A549 (cell line): Measurements from ENCODE around the gene SLC23A2. TPM values are rescaled to one million over a fixed set of nuclear protein-coding genes. Genes with fewer than 3 reads are reported as not detected.

Experiments used
- ATAC-seq, 2 experiments: fragments of 200-7000 bp in 1 of 2; fragments of >200 bp in 1 of 2; cut with Nextera tagmentation in 1 of 2; cut with Tn5 transposase in 1 of 2; 3 replicates each; pipeline versions ENCODE4 v1.8.0 to v1.9.1; 2018 to 2020; ENCODE audit warnings: mild to moderate bottlenecking in 1 of 2, moderate library complexity in 1 of 2
- CTCF ChIA-PET: fragments of 300-600 bp; sonication (Branson Sonifier 250); formaldehyde crosslinking; extraction: SDS; loops from one replicate; lab custom pipeline; 2021; ENCODE audit warnings: antibody characterized with exemption, inconsistent platforms; lab: Yijun Ruan, JAX
- POLR2A ChIA-PET: fragments of 350-600 bp; formaldehyde crosslinking; extraction: SDS; loops from one replicate; lab custom pipeline; 2021; ENCODE audit warnings: antibody characterized with exemption, inconsistent platforms; lab: Yijun Ruan, JAX
- DNase-seq, 2 experiments: peaks; one replicate each; pipeline versions ENCODE4 v3.0.0 to v3.0.0-alpha.2; 2011 to 2016; ENCODE audit warnings: low read depth in 1 of 2, low spot score in 1 of 2
- FAIRE-seq: peaks from 2 replicates; lab custom pipeline; 2011; peaks lifted over from hg19 to GRCh38; lab: Jason Lieb, UNC
- H3K27ac ChIP-seq, 2 experiments: fragments of >200 bp; sonication (Bioruptor Twin); formaldehyde crosslinking; 3 replicates each; pipeline ENCODE4 v1.5.1; 2016 to 2017
- H3K4me1 ChIP-seq: fragments of >200 bp; sonication (Bioruptor Twin); formaldehyde crosslinking; 3 replicates; pipeline ENCODE4 v1.6.1; 2016
- H3K4me2 ChIP-seq: fragments of >200 bp; sonication (Bioruptor Twin); formaldehyde crosslinking; 3 replicates; pipeline ENCODE4 v1.6.1; 2016
- H3K4me3 ChIP-seq: fragments of >200 bp; sonication (Bioruptor Twin); formaldehyde crosslinking; 3 replicates; pipeline ENCODE4 v1.5.1; 2016
- H3K9me3 ChIP-seq: fragments of >200 bp; sonication (Bioruptor Twin); formaldehyde crosslinking; 3 replicates; pipeline ENCODE4 v1.6.1; 2016
- CBX2 ChIP-seq: fragments of 200-600 bp; sonication (generic); IDR thresholded peaks from 2 replicates; pipeline ENCODE4 v1.6.1; 2016; ENCODE audit warnings: low read depth, mild to moderate bottlenecking, borderline replicate concordance
- CHD2 ChIP-seq: fragments of 150-350 bp; IDR thresholded peaks from 2 replicates; pipeline ENCODE4 v1.6.1; 2014; ENCODE audit warnings: low read length; ENCODE audit not compliant: partially characterized antibody
- CHD4 ChIP-seq: fragments of 200-600 bp; sonication (generic); IDR thresholded peaks from 2 replicates; pipeline ENCODE4 v1.6.1; 2016; ENCODE audit warnings: antibody characterized with exemption, mild to moderate bottlenecking, borderline replicate concordance
- FOSL2 ChIP-seq, 2 experiments: fragments of 450-650 bp in 1 of 2; fragments of >200 bp in 1 of 2; sonication (Bioruptor Twin) in 1 of 2; formaldehyde crosslinking; IDR thresholded peaks; 2 replicates each; pipeline versions ENCODE4 v1.5.0 to v1.6.1; 2016 to 2020; ENCODE audit warnings: mild to moderate bottlenecking in 1 of 2, moderate library complexity in 1 of 2
- HDAC2 ChIP-seq: fragments of 200-600 bp; sonication (generic); IDR thresholded peaks from 2 replicates; pipeline ENCODE4 v1.6.1; 2016
- HOXB13 ChIP-seq: fragments of 250-450 bp; sonication (Bioruptor Pico); IDR thresholded peaks from 2 replicates; pipeline ENCODE4 v1.5.0; 2020; ENCODE audit warnings: low read depth, mild to moderate bottlenecking, moderate library complexity
- JUN ChIP-seq, 2 experiments: fragments of >200 bp; sonication (Bioruptor Twin); formaldehyde crosslinking; IDR thresholded peaks; 2 replicates in 1 of 2; 3 replicates in 1 of 2; pipeline ENCODE4 v1.6.1; 2016 to 2017
- JUNB ChIP-seq: fragments of >200 bp; sonication (Bioruptor Twin); formaldehyde crosslinking; IDR thresholded peaks from 2 replicates; pipeline ENCODE4 v1.6.1; 2016
- KDM1A ChIP-seq: fragments of 200-600 bp; sonication (generic); IDR thresholded peaks from 2 replicates; pipeline ENCODE4 v1.6.1; 2016; ENCODE audit warnings: low read depth, mild to moderate bottlenecking
- KDM5A ChIP-seq: fragments of 200-600 bp; sonication (generic); IDR thresholded peaks from 2 replicates; pipeline ENCODE4 v1.6.1; 2016; ENCODE audit warnings: antibody characterized with exemption, mild to moderate bottlenecking
- MAZ ChIP-seq: fragments of 150-350 bp; IDR thresholded peaks from 2 replicates; pipeline ENCODE4 v1.6.1; 2014; ENCODE audit warnings: antibody characterized with exemption, low read depth, low read length, borderline replicate concordance
- MYC ChIP-seq: IDR thresholded peaks from 2 replicates; pipeline ENCODE4 v1.6.1; 2012; ENCODE audit warnings: mild to moderate bottlenecking, inconsistent platforms, low read length, improper control_type of control experiment, borderline replicate concordance
- NPAS2 ChIP-seq: fragments of 250-450 bp; sonication (Bioruptor Pico); IDR thresholded peaks from 2 replicates; pipeline ENCODE4 v1.8.0; 2022; ENCODE audit warnings: mild to moderate bottlenecking, moderate library complexity, borderline replicate concordance
- POLR2A ChIP-seq: IDR thresholded peaks from 2 replicates; pipeline ENCODE4 v1.6.1; 2012; ENCODE audit warnings: mild to moderate bottlenecking, low read length
- RCOR1 ChIP-seq: fragments of 150-350 bp; IDR thresholded peaks from 2 replicates; pipeline ENCODE4 v1.6.1; 2014; ENCODE audit warnings: antibody characterized with exemption, low read length, low read depth
- RNF2 ChIP-seq: fragments of 200-600 bp; sonication (generic); IDR thresholded peaks from 2 replicates; pipeline ENCODE4 v1.6.1; 2016; ENCODE audit warnings: low read depth, mild to moderate bottlenecking, antibody characterized with exemption, moderate library complexity, borderline replicate concordance
- SMC3 ChIP-seq: fragments of >200 bp; sonication (Bioruptor Twin); formaldehyde crosslinking; IDR thresholded peaks from 3 replicates; pipeline ENCODE4 v1.6.1; 2018; ENCODE audit warnings: inconsistent platforms
- SREBF2 ChIP-seq: fragments of 450-650 bp; IDR thresholded peaks from 2 replicates; pipeline ENCODE4 v1.6.1; 2014; ENCODE audit warnings: mild to moderate bottlenecking, moderate library complexity
- TFCP2L1 ChIP-seq: fragments of 250-450 bp; sonication (Bioruptor Pico); IDR thresholded peaks from 2 replicates; pipeline ENCODE4 v1.5.0; 2021; ENCODE audit warnings: mild to moderate bottlenecking
- ZC3H11A ChIP-seq: fragments of 450-650 bp; IDR thresholded peaks from 2 replicates; pipeline ENCODE4 v1.6.1; 2014; ENCODE audit warnings: antibody characterized with exemption, mild to moderate bottlenecking
- ZFP36 ChIP-seq: fragments of 450-650 bp; IDR thresholded peaks from 2 replicates; pipeline ENCODE4 v1.6.1; 2014; ENCODE audit warnings: borderline replicate concordance; ENCODE audit not compliant: partially characterized antibody
- whole genome bisulfite sequencing: methylation state at CpG from one replicate; pipeline ENCODE4 v1.1.6; 2017; ENCODE audit errors: missing lambda C conversion rate; 5-methylcytosine and 5-hydroxymethylcytosine counted together
- polyA plus RNA-seq, 4 experiments: library from polyadenylated mRNA; depleted of rRNA in 3 of 4; stranded (reverse); fragments of >200 nt; fragmentation: RNase III in 1 of 4; extraction: RNeasy Plus Mini Kit Qiagen cat#74134 plus additional on column Dnase treatment in 1 of 4; gene quantifications; 2 replicates in 3 of 4; 3 replicates in 1 of 4; pipeline ENCODE4 v1.2.3, GENCODE V29; 2011 to 2017
- TF ChIP-seq, protein P1 (sequence below): fragments of >200 bp; sonication (Bioruptor Twin); formaldehyde crosslinking; IDR thresholded peaks from 3 replicates; pipeline ENCODE4 v1.5.1; 2016
- TF ChIP-seq, protein P2 (sequence below): fragments of >200 bp; sonication (Bioruptor Twin); formaldehyde crosslinking; IDR thresholded peaks from 2 replicates; pipeline ENCODE4 v1.6.1; 2016
- TF ChIP-seq, protein P3 (sequence below): IDR thresholded peaks from 2 replicates; pipeline ENCODE4 v1.6.1; 2012; ENCODE audit warnings: low read depth, borderline replicate concordance

The SLC23A2 gene
- polyA plus RNA-seq, 2 of the 4 experiments (the other 2 are of a cell fraction) = 13.1 to 47.8 TPM

DNA sequence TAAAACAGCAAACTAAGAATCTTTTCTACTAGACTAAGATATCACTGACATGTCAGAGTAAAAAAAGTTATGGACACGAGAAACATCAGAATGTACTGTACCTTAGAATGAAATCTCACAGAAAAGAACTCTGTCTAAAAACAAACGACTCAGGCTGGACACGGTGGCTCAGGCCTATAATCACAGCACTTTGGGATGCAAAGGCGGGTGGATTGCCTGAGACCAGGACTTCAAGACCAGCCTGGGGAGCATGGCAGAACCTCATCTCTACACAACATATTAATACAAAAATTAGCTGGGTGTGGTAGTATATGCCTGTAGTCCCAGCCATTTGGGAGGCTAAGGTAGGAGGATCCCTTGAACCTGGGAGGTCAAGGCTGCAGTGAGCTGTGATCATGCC is 157.0 kb downstream of the SLC23A2 start:
- 58% methylated on average over 4 of the region's 4 CpGs for WGBS
- TF ChIP-seq CHD2 (no peak), KDM1A (no peak), MYC (no peak), SREBF2 (no peak), TFCP2L1 (CRISPR knock-in tag) (no peak), POLR2A (no peak), FOSL2 (IDR thresholded peaks at IDR 0.05) (no peak), FOSL2 (CRISPR knock-in tag; IDR thresholded peaks at IDR 0.05) (no peak), RNF2 (no peak), SMC3 (no peak), HDAC2 (no peak), CBX2 (no peak), ZFP36 (no peak), KDM5A (no peak), MAZ (no peak), JUN (IDR thresholded peaks at IDR 0.05) (no peak)
- TF ChIP-seq, protein P1, sequence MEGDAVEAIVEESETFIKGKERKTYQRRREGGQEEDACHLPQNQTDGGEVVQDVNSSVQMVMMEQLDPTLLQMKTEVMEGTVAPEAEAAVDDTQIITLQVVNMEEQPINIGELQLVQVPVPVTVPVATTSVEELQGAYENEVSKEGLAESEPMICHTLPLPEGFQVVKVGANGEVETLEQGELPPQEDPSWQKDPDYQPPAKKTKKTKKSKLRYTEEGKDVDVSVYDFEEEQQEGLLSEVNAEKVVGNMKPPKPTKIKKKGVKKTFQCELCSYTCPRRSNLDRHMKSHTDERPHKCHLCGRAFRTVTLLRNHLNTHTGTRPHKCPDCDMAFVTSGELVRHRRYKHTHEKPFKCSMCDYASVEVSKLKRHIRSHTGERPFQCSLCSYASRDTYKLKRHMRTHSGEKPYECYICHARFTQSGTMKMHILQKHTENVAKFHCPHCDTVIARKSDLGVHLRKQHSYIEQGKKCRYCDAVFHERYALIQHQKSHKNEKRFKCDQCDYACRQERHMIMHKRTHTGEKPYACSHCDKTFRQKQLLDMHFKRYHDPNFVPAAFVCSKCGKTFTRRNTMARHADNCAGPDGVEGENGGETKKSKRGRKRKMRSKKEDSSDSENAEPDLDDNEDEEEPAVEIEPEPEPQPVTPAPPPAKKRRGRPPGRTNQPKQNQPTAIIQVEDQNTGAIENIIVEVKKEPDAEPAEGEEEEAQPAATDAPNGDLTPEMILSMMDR = no peak
- TF ChIP-seq, protein P2, sequence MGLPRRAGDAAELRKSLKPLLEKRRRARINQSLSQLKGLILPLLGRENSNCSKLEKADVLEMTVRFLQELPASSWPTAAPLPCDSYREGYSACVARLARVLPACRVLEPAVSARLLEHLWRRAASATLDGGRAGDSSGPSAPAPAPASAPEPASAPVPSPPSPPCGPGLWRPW = no peak
- no peak overlapping the region for H3K27ac ChIP-seq
- no peak overlapping the region for H3K4me3 ChIP-seq
- peak in 1 of 2 experiments; percentile 11 for DNase-seq
- H3K4me1 ChIP-seq = 0 out of 3 replicates have a peak, but pooled peaks cover 2% of the 10 kb centered on the region
- ATAC-seq = peak; percentile 32 to 61; a peak in 5 of 6 replicates
- no peak for FAIRE-seq
- ChIA-PET POLR2A (no interaction called here), CTCF (interaction anchor here (0.6 to 0.9 kb wide), 4 partner anchors 17 to 257 kb away, joined by 3 read pairs; no protein-coding TSS in a partner anchor)
- no peak overlapping the region for H3K4me2 ChIP-seq
- no peaks in the 10 kb centered on the region for H3K9me3 ChIP-seq

DNA sequence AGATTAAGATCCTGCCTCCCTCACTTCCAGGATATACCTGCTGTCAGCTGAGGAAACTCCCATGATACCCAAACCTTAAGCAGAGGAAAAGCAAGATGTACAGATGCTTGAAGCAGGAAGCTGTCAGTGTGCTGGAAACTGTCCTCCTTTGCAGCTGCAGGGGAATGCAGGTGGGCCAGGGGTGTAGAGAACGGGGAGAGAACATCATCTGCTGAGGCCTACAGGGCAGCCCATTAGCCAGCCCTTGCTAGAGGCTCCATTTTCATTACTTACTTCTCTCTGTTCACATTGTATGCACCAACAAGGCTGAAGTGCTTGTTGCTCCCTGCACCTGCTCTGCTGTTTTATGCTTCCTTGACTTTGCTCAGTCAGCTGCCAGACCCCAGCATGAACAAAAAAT is 160.5 kb downstream of the SLC23A2 start:
- no peaks in the 10 kb centered on the region for H3K9me3 ChIP-seq
- H3K27ac ChIP-seq = no peak overlapping the region
- WGBS = 26% methylated on average over 1 of the region's 1 CpG
- no peak overlapping the region for H3K4me2 ChIP-seq
- TF ChIP-seq KDM1A = no peak
- TF ChIP-seq CHD2 = no peak
- TF ChIP-seq ZC3H11A = no peak
- no peak for TF ChIP-seq NPAS2
- TF ChIP-seq MAZ = no peak
- no peak for TF ChIP-seq JUNB
- TF ChIP-seq HOXB13 (CRISPR knock-in tag) = no peak
- TF ChIP-seq, protein P3, sequence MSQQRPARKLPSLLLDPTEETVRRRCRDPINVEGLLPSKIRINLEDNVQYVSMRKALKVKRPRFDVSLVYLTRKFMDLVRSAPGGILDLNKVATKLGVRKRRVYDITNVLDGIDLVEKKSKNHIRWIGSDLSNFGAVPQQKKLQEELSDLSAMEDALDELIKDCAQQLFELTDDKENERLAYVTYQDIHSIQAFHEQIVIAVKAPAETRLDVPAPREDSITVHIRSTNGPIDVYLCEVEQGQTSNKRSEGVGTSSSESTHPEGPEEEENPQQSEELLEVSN = no peak
- TF ChIP-seq RCOR1 = no peak
- no peak for TF ChIP-seq CHD4
- FAIRE-seq (no peak), ATAC-seq (no peak; a peak in 1 of 6 replicates), DNase-seq (no peak)
- CTCF ChIA-PET = interaction anchor here (1.0 to 1.9 kb wide), 4 partner anchors 10 to 115 kb away, joined by 3 to 6 read pairs (median 6); no protein-coding TSS in a partner anchor
- POLR2A ChIA-PET = no interaction called here
- H3K4me1 ChIP-seq = 0 out of 3 replicates have a peak, but pooled peaks cover 2% of the 10 kb centered on the region
- no peak overlapping the region for H3K4me3 ChIP-seq
